ENCODE data around the gene NAA80.
"Not testable (repeated sequence)": the region's sequence is repeated elsewhere in the genome, so short reads cannot be mapped to it uniquely, and the experiment has no call there.

The NAA80 gene

DNA sequence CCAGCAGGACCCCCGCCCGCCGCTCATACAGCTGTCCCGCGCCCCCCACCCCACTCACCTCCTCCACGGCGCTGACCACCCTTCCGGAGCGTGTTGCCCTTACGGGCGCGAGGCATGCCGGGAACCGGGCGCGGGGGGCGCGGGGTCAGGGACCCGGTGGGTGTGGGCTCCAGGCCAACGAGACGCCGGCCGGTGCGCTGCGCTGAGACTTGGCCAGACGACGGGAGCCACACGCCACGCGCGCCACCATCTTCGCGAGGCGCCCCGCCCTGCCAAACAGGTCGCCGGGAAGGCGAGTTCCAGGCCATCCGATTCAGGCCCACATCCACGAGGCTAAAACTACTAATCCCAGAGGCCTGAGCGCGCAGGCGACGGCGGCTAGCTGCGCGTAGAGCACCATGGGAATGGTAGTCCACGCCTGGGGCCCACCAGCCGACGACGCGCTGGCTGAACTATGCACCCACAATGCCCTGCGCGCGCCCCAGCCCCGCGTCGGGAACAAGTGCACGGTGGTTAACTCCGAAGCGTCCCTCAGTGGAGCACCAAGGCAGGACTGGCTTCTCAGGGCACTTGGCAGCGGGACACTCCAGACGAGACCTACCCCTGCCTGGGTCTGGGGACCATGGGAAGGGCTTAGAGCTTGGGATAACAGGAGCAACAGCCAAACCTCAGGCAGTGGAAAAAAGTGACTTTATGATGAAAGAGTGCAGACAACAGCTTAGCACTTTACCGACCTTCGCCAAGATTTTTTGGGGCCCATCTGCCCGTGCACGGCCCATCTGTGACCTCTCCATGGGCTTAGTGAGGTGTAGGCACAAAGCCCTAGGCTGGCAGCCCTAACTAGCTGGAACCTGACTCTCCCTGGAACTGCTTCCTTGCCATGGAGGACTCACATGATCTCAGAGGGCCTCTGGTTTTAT is 6.8 kb downstream of the NAA80 start, which contains the start of gene IFRD2:
Gene IFRD2, minus strand, starts transcription at position 271 of the 920 bp plus-strand sequence. Its CDS starts 155 bp downstream, at position 116.
- peak; percentile 89 to 92 for DNase-seq (ENCODE audit: low read depth in 1 of 2, low spot score in 1 of 2)

DNA sequence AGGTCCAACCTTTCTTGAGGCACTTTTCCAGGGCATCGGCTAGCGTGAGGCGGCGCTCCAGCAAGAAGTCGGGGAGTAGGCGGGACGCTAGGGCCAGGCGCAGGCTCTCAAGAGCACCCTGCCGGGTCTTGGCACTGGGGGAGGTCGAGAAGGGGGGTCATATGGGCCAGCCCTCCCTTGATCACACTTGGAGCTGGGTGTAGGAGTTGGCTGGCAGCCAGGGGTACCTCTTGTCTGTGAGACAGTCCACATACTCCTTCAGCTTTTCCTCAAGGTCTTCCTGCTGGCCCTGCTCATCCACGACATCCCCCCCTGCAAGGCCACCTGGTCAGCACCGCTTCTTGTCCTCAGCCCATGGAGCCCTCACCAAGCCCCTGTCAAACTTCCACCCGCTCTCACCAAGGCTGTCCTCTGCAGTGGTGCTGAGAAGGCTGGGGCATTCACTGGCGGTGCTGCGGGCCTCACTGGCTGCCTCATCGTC is 9.0 kb downstream of the NAA80 start:
- no peak for DNase-seq (ENCODE audit: low read depth in 1 of 2, low spot score in 1 of 2)

DNA sequence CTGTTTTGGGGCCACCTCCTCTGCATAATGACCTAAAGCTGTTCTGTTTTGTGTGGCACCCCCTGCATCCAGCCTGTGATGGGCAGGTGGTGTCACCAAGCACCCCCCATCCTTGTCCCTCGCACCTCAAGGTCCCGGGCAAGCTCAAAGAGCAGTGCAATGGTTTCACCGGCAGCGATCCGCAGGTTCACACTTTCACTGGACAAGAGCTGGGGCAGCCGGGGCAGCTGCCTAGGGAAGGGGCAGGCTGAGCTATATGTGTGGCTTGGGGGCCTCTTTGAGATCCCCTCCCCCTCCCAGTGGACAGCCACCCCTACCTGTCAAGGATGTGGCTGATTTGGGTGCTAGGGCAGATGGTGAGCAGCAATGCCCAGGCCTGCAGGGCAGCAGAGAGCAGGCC is 10.1 kb downstream of the NAA80 start:
- DNase-seq (ENCODE audit: low read depth in 1 of 2, low spot score in 1 of 2) = no peak

DNA sequence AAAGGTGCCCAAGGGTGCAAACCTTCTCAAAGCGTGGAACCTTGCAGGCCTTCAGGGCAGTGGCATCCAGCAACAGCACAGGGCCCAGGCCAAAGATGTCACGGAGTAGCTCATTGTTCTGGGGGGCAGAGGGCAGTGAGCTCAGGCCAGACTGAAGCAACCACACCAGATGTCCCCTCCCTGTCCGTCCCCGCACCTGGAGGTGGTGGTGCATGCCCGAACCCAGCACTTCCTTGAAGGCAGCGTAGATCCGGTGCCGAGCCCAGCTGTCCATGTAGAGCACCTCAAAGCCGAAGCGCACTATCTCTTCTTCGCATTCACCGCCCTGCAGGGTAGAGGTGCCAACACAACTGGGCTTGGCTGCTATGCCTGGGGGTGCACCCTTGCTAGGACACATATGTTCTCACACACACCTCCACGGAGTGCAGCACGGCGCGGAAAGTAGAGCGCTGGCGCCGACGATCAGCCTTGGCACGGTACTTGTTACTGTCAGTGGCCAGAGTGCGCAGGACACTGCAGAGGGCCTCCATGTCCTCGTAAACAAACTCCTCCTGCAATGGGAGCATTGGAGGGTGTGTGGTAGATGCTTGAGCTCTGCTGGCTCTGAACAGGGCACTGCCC is 10.7 kb downstream of the NAA80 start:
- DNase-seq (ENCODE audit: low read depth in 1 of 2, low spot score in 1 of 2) = no peak

DNA sequence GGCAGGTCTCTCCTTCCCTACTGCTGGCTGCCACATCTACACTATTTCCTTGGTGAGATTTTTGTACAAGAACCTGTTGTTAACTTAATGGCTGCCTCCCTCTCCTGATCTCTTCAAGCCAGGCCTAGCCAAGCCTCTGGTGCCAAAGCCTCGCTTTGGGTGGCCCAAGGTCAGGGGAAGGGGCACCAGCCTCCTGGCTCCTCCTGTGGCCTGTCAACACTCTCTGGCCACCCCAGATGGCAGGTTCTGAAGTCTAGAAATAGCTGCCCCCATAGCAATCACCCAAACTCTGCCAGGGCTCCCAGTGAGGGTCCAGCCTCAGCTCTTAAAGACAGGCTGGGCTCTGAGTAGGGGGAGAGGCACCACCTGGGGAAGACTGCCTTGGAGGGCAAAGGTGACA is 11.9 kb downstream of the NAA80 start:
- no peak for DNase-seq (ENCODE audit: low read depth in 1 of 2, low spot score in 1 of 2)

DNA sequence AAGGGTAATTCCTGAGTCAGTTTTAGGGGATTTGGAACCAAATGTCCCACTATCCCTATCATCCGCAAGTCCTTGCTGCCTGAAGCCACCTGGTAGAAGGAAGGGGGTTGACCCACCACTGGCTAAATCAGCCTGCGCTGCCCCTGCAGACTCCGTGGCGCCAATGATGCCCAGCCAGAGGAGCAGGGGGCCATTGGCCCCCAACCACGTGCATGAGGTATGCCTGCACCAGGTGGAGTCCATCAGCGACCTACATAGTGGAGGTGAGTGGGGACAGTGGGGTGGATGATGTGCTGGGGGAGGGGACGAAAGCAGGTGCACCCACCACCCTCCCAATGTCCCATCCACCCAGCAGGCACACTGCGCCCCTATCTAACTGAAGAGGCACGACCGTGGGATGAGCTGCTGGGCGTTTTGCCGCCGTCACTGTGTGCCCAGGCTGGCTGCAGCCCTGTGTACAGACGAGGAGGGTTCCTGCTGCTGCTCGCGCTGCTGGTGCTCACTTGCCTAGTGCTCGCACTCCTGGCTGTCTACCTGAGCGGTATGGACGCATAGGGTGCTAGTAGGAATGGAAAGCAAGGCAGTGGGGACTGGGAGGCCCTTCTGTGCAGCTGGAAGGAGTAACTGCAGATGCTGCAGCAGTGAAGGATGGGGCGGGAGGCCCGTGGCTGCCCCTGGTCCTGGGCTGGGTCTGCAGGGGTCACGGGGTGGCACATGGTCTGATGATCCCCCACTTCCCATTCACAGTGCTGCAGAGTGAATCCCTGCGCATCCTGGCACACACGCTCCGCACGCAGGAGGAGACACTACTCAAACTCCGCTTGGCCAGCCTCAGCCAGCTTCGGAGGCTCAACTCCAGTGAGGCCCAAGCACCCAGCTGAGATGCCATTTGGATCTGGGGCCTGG is 12.6 kb downstream of the NAA80 start:
- DNase-seq (ENCODE audit: low read depth in 1 of 2, low spot score in 1 of 2) = no peak

DNA sequence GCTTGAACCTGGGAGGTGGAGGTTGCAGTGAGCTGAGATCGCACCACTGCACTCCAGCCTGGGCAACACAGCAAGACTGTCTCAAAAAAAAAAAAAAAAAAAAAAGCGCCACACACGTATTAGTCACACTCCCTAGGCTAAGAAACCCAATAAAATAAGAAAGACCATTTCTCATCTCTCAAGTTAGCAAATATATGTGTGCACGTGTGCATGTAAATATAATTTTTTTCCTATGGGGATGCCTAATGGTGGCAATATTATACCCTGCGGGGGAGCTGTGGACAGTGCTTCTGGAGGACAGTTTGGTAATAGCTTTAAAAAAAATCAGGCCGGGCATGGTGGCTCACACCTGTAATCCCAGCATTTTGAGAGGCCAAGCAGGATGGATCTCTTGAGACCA is 15.1 kb downstream of the NAA80 start:
- not testable (repeated sequence) for DNase-seq (ENCODE audit: low read depth in 1 of 2, low spot score in 1 of 2)

DNA sequence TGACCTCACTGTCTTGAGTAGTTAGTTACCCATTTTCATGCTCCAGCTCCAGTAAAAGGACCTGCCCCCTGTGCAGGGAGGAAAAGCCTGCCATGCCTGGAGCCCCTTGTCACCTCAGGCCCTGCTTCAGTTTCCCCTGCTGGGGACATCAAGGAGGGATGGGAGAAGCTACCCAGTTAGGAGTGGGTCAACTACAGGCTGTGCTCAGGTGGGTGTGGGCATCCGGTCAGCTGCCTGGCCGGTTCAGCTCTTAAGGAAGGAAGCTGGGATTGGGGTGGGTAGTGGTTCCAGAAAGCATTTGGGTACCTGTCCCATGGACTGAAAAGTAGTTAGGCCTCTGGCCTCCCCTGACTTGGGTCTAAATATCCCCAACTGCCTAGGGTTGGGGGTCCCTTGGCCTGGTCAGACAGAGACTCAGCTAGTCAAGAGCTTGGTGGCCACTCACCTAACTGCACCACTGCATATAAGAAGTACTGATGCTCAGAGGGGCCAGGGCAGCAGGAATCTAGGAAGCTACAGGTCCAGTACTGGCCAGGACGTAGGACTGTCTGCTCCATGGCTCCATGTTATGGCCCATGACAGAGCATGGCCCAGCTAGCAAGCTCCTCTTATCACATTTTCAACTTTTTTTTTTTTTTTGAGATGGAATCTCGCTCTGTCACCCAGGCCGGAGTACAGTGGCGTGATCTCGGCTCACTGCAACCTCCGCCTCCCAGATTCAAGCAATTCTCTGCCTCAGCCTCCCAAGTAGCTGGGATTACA is 19.8 kb downstream of the NAA80 start:
- no peak for DNase-seq (ENCODE audit: low read depth in 1 of 2, low spot score in 1 of 2)

DNA sequence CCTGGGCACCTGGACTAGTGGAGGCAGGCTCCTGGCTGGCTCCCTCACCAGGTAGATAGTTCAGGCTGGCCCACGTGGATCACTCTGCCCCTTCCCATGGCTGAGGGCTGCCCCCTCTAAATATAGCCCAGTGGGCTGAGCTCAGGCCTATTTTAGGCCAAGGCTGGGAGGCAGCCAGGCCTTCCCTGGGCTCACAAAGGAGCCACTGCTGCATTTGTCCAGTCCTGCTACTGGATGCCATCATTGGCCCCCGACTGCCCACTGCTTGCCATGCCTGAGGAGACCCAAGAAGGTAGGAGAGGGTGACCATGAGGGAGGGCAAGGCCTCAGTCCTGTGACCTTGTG is 20.4 kb downstream of the NAA80 start, which contains the start of gene LSMEM2:
Gene LSMEM2, plus strand, starts transcription at position 208 of the 345 bp plus-strand sequence. Its CDS starts 27 bp downstream, at position 235.
- no peak for DNase-seq (ENCODE audit: low read depth in 1 of 2, low spot score in 1 of 2)

DNA sequence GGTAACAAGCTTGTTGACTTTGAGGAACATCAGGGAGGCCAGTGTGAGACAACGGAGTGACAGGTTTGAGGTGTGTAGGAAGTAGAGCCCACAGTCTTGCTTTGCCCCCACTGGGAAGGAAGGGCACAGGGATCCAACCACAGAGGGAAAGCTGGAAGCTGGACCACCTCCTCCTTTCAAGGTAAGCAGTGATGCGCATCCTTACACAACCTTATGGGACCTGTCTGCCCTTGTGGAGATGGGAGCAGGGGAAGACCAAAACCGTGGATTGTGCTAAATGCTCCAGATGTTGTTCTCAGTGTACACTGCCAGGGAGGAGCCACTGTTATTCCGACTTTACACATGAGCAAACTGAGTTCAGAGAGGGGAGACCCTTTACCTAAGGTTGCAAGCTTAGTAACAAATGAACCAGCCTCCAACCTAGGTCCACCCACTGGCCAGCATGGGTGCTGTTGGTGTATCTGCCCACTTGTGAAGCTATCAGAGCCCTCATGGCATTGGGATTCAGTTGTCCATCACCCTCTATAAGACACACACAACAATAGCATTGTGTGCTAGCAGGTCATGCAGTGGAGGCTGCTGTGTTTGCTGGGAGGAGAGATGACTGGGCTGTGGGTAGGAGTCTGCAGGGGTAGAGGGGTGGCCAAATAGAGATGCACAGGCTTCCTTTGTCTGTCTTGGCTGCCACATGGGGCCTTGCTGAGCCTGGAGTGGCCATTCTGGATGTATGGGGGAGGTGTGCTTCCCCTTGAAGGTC is 20.9 kb downstream of the NAA80 start:
- no peak for DNase-seq (ENCODE audit: low read depth in 1 of 2, low spot score in 1 of 2)

DNA sequence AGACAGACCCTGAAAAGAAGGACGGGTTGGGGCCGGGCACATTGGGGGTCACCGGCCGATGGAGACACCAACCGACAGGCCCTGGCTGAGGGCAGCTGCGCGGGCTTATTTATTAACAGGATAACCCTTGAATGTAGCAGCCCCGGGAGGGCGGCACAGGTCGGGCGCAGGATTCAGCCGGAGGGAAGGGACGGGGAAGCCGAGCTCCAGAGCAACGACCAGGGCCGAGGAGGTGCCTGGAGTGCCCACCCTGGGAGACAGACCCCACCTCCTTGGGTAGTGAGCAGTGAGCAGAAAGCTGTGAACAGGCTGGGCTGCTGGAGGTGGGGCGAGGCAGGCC is 22.5 kb downstream of the NAA80 start:
- DNase-seq (ENCODE audit: low read depth in 1 of 2, low spot score in 1 of 2) = no peak

DNA sequence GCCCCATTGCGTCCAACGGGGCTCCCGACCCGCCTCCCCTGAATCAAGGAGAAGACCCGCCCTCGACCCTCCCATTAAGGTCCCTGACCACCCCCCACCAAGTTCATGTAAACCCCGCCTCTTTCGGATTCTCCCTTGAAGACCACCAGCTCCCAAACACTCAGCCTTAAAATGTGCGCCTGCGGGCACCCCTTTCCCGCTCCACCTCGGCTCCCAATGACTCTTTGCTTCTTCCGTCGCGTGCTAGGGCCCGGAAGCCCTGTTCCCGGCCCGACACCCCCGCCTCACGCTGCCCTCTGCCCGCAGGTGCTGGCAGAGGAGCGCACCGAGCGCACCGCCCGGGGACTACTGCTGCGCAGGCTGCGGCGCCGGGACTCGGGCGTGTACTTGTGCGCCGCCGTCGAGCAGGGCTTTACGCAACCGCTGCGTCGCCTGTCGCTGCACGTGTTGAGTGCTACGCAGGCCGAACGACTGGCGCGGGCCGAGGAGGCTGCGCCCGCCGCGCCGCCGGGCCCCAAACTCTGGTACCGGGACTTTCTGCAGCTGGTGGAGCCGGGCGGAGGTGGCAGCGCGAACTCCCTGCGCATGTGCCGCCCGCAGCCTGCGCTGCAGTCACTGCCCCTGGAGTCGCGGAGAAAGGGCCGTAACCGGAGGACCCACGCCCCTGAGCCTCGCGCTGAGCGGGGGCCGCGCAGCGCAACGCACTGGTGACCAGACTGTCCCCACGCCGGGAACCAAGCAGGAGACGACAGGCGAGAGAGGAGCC is 23.0 kb downstream of the NAA80 start:
- no peak for DNase-seq (ENCODE audit: low read depth in 1 of 2, low spot score in 1 of 2)

DNA sequence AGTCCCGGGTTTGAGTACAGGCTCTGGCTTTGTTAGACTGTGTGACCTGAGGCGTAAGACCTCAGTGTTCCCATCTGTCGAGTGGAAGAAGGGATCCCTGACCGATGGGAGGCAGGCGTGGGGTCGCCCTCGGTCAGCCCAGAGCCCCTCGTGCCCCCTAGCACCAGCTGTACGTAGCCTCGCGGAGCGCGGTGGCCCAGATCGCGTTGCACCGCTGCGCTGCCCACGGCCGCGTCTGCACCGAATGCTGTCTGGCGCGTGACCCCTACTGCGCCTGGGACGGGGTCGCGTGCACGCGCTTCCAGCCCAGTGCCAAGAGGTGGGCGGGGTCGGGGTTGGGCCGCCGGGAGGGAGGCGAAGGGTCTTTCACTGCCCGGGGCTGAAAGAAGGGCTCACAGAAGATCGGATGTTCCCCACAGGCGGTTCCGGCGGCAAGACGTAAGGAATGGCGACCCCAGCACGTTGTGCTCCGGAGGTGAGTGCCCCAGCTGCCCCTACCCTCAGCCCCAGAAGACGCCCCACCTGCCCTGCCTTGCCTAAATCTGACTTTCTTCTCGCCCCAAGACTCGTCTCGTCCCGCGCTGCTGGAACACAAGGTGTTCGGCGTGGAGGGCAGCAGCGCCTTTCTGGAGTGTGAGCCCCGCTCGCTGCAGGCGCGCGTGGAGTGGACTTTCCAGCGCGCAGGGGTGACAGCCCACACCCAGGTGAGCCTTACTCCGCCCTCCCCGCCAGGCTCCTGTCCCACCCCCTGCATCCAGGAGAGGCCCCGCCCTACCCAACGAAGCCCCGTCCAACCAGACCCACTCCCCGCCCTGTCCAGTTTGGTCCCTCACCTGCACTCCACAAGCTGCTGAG is 23.8 kb downstream of the NAA80 start:
- no peak for DNase-seq (ENCODE audit: low read depth in 1 of 2, low spot score in 1 of 2)

DNA sequence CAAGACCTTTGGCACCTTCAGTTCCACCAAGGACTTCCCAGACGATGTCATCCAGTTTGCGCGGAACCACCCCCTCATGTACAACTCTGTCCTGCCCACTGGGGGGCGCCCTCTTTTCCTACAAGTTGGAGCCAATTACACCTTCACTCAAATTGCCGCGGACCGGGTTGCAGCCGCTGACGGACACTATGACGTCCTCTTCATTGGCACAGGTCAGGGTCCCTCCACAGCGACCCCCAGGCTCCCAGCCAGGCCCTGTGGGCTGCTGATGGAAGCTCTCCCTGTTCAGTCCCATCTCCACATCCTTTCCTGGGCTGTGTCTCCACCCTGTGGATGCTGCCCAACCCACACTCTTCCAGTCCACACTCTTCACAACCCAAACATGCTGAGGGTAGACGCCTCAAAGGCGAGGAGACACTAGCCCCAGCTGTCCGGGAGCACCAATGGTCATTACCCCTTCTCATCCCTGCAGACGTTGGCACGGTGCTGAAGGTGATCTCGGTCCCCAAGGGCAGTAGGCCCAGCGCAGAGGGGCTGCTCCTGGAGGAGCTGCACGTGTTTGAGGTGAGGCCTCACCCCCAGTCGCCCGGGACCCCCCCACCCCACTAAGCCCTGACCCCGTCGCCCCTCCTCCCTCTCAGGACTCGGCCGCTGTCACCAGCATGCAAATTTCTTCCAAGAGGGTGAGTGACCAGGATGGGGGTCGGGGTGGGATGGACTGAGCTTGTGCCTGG is 24.7 kb downstream of the NAA80 start:
- DNase-seq (ENCODE audit: low read depth in 1 of 2, low spot score in 1 of 2) = peak; percentile 54 to 55

DNA sequence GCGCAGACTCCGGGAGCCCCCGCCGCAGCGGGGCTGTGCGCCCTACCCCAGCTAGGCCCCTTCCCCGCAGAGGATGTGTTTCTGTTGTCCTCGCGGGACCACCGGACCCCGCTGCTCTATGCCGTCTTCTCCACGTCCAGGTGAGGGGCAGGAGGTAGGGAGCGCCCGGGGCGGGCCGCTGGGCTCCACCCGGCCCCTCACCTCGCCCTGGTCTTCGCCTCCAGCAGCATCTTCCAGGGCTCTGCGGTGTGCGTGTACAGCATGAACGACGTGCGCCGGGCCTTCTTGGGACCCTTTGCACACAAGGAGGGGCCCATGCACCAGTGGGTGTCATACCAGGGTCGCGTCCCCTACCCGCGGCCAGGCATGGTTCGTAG is 25.5 kb downstream of the NAA80 start:
- no peak for DNase-seq (ENCODE audit: low read depth in 1 of 2, low spot score in 1 of 2)

DNA sequence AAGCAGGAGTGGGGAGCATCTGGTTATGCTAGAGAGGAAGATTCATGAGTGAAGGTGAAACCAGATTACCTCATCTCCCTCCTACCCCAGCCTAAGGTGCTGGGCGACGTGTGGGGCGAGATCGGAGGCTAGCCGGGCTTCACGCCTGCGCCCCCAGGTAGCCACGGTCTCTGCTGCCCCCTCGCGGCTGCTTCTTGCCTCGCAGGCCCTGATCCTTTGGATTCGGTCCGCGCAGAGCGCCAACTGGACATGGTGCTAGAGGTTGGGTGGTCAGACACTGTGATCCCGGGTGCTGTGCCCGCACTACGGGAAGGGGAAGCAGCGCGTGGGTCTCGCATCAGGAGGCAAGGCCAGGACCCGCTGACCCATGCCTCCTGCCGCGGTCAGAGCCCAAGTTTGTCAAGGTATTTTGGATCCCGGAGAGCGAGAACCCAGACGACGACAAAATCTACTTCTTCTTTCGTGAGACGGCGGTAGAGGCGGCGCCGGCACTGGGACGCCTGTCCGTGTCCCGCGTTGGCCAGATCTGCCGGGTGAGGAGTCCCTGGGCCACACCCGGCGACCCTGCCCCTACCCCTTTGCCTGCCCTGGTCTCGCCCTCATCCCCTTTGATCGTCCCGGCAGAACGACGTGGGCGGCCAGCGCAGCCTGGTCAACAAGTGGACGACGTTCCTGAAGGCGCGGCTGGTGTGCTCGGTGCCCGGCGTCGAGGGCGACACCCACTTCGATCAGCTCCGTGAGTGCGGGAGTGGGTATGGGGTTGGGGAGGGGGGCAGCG is 26.1 kb downstream of the NAA80 start:
- peak; percentile 68 to 87 for DNase-seq (ENCODE audit: low read depth in 1 of 2, low spot score in 1 of 2)

DNA sequence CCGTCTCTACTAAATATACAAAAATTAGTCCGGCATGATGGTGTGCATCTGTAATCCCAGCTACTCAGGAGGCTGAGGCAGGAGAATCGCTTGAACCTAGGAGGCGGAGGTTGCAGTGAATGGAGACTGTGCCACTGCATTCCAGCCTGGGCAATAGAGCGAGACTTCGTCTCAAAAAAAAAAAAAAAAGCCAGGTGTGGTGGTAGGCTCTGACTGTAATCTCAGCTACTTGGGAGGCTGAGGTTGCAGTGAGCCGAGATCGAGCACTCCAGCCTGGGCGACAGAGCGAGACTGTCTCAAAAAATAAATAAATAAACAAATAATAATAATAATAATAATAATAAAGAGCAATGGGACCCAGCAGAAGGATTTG is 26.7 kb downstream of the NAA80 start:
- not testable (repeated sequence) for DNase-seq (ENCODE audit: low read depth in 1 of 2, low spot score in 1 of 2)

All from stimulated activated CD4-positive, alpha-beta T cell treated with anti-CD3 and anti-CD28 coated beads, Interleukin-15, amount 100 ng/mL, for 1 hour (primary cell).